Calu3 (cell line): ENCODE measurements around the gene XCR1. TPM values are rescaled to one million over a fixed set of nuclear protein-coding genes. Genes with fewer than 3 reads are reported as not detected.

Experiments used
- BruUV-seq: library from RNA; stranded (reverse); fragments of 400-500 nt; replicated peaks from 2 replicates; lab custom pipeline; 2021; lab: Mats Ljungman, UMichigan
- CTCF ChIA-PET: fragments of 300-600 bp; sonication (Branson Sonifier 250); formaldehyde crosslinking; loops from one replicate; lab custom pipeline; 2022; ENCODE audit warnings: antibody characterized with exemption; lab: Charles Lee
- DNase-seq: peaks from one replicate; pipeline ENCODE4 v3.0.0; 2022
- H3K27ac Mint-ChIP-seq: one replicate; pipeline ENCODE4 v1.8.0; 2022; ENCODE audit warnings: mixed read lengths; ENCODE audit not compliant: unreplicated experiment
- H3K27me3 Mint-ChIP-seq: one replicate; pipeline ENCODE4 v1.8.0; 2022; ENCODE audit warnings: mixed read lengths; ENCODE audit not compliant: unreplicated experiment
- H3K36me3 Mint-ChIP-seq: one replicate; pipeline ENCODE4 v1.8.0; 2022; ENCODE audit warnings: mild to moderate bottlenecking, moderate library complexity, mixed read lengths; ENCODE audit not compliant: insufficient read depth, unreplicated experiment
- H3K4me1 Mint-ChIP-seq: one replicate; pipeline ENCODE4 v1.8.0; 2022; ENCODE audit warnings: mild to moderate bottlenecking, low read depth, mixed read lengths; ENCODE audit not compliant: unreplicated experiment
- H3K4me3 Mint-ChIP-seq: one replicate; pipeline ENCODE4 v1.8.0; 2022; ENCODE audit warnings: mild to moderate bottlenecking, low read depth, moderate library complexity, mixed read lengths; ENCODE audit not compliant: unreplicated experiment
- H3K9me3 Mint-ChIP-seq: one replicate; pipeline ENCODE4 v1.8.0; 2022; ENCODE audit warnings: low read depth, mixed read lengths; ENCODE audit not compliant: unreplicated experiment
- CTCF ChIP-seq: fragments of 200-600 bp; IDR thresholded peaks from one replicate; pipeline ENCODE4 v1.8.0; 2022; ENCODE audit warnings: antibody characterized with exemption; ENCODE audit not compliant: unreplicated experiment
- intact Hi-C: fragments of 100-400 bp; cut with micrococcal nuclease; formaldehyde crosslinking; loops from one replicate; pipeline ENCODE4 v1.10.0; 2022; ENCODE audit not compliant: unreplicated experiment
- total RNA-seq: library from RNA; stranded (reverse); gene quantifications from 2 replicates; pipeline ENCODE4 v1.2.3, GENCODE V29; 2022

Gene XCR1
- total RNA-seq, 1 experiment from 2014 or later: not detected

- CTCF ChIA-PET: interaction anchor here (0.6 to 1.4 kb wide), 4 partner anchors 14 to 554 kb away, joined by 3 to 6 read pairs (median 4); no protein-coding TSS in a partner anchor
- no peaks in the 10 kb centered on the region for H3K36me3 Mint-ChIP-seq
- TF ChIP-seq CTCF: no peak
These were observed 38.0 kb upstream of the XCR1 start for GRCh38 chr3:46065294-46065705.

GRCh38 chr3:46062679-46063078 is 35.4 kb upstream of the XCR1 start:
- H3K4me3 Mint-ChIP-seq: no peak overlapping the region
- intact Hi-C loops: no loop called here
- CTCF ChIA-PET: no interaction called here
- BruUV-seq: no TSS peak
- peaks cover 13% of the 10 kb centered on the region for H3K4me1 Mint-ChIP-seq
- no peaks in the 10 kb centered on the region for H3K9me3 Mint-ChIP-seq
- DNase-seq: no peak
- H3K27ac Mint-ChIP-seq: no peak overlapping the region
- peaks cover 72% of the 10 kb centered on the region for H3K27me3 Mint-ChIP-seq
- H3K36me3 Mint-ChIP-seq: no peaks in the 10 kb centered on the region
- no peak for TF ChIP-seq CTCF

More at GRCh38 chr3:46065294-46065705, 38.0 kb upstream of the XCR1 start:
- no TSS peak for BruUV-seq
- no peak overlapping the region for H3K4me3 Mint-ChIP-seq
- no peaks in the 10 kb centered on the region for H3K9me3 Mint-ChIP-seq
- peak; percentile 65 for DNase-seq
- intact Hi-C loops: no loop called here
- no peak overlapping the region for H3K27ac Mint-ChIP-seq
- H3K4me1 Mint-ChIP-seq: peaks cover 13% of the 10 kb centered on the region
- H3K27me3 Mint-ChIP-seq: peaks cover 63% of the 10 kb centered on the region

GRCh38 chr3:46061887-46062286 is 34.6 kb upstream of the XCR1 start:
- Mint-ChIP-seq H3K36me3 (no peaks in the 10 kb centered on the region), H3K27me3 (peaks cover 72% of the 10 kb centered on the region), H3K27ac (no peak overlapping the region), H3K4me1 (peaks cover 13% of the 10 kb centered on the region), H3K4me3 (no peak overlapping the region), H3K9me3 (no peaks in the 10 kb centered on the region)
- intact Hi-C loops: no loop called here
- CTCF ChIA-PET: no interaction called here
- TF ChIP-seq CTCF: no peak
- BruUV-seq: no TSS peak
- no peak for DNase-seq

- intact Hi-C loops: no loop called here
- no peaks in the 10 kb centered on the region for H3K36me3 Mint-ChIP-seq
- peaks cover 71% of the 10 kb centered on the region for H3K27me3 Mint-ChIP-seq
- TF ChIP-seq CTCF: no peak
- H3K4me1 Mint-ChIP-seq: peaks cover 12% of the 10 kb centered on the region
- CTCF ChIA-PET: no interaction called here
- DNase-seq: no peak
- no peaks in the 10 kb centered on the region for H3K9me3 Mint-ChIP-seq
- BruUV-seq: no TSS peak
- H3K27ac Mint-ChIP-seq: no peak overlapping the region
- no peak overlapping the region for H3K4me3 Mint-ChIP-seq
These were observed 33.9 kb upstream of the XCR1 start for GRCh38 chr3:46061108-46061720.
